HepG2 (cell line): Measurements from ENCODE around the gene AJUBA. TPM values are rescaled to one million over a fixed set of nuclear protein-coding genes. Genes with fewer than 3 reads are reported as not detected.

Experiments used
- ATF3 ChIP-seq: sonication (generic); formaldehyde crosslinking; IDR thresholded peaks from 2 replicates; pipeline ENCODE4 v1.4.0; 2020; ENCODE audit warnings: missing genetic modification reagents
- EHMT2 ChIP-seq: fragments of 200-600 bp; sonication (generic); IDR thresholded peaks from 2 replicates; pipeline ENCODE4 v1.7.0; 2017; ENCODE audit warnings: antibody characterized with exemption, low read depth, low read length, borderline replicate concordance
- HDAC1 ChIP-seq: sonication (generic); formaldehyde crosslinking; IDR thresholded peaks from 2 replicates; pipeline ENCODE4 v1.5.1; 2020; ENCODE audit warnings: mild to moderate bottlenecking, missing genetic modification reagents
- HNRNPUL1 ChIP-seq: fragments of 200-400 bp; formaldehyde crosslinking; IDR thresholded peaks from 2 replicates; pipeline ENCODE4 v1.6.1; 2017; ENCODE audit warnings: low read depth, mild to moderate bottlenecking, low read length, moderate library complexity
- KAT2B ChIP-seq: fragments of 150-350 bp; IDR thresholded peaks from 2 replicates; pipeline ENCODE4 v1.6.1; 2014; ENCODE audit warnings: low read depth, low read length, borderline replicate concordance
- MXD3 ChIP-seq: IDR thresholded peaks from 2 replicates; pipeline ENCODE4 v1.6.1; 2016; ENCODE audit warnings: mild to moderate bottlenecking, missing biosample characterization, missing genetic modification reagents
- PRDM10 ChIP-seq: sonication (generic); formaldehyde crosslinking; IDR thresholded peaks from 2 replicates; pipeline ENCODE4 v1.4.0; 2020; ENCODE audit warnings: low read depth, missing genetic modification reagents
- PRPF4 ChIP-seq: fragments of 200-400 bp; formaldehyde crosslinking; IDR thresholded peaks from 2 replicates; pipeline ENCODE4 v1.6.1; 2016; ENCODE audit warnings: low read length, low read depth; ENCODE audit not compliant: poor library complexity, severe bottlenecking
- RBM39 ChIP-seq: fragments of 200-400 bp; formaldehyde crosslinking; IDR thresholded peaks from one replicate; pipeline ENCODE4 v1.6.1; 2018; ENCODE audit warnings: antibody characterized with exemption, mild to moderate bottlenecking, low read depth, low read length; ENCODE audit not compliant: poor library complexity, severe bottlenecking
- SIX1 ChIP-seq: sonication (generic); formaldehyde crosslinking; IDR thresholded peaks from 2 replicates; pipeline ENCODE4 v1.4.0; 2020; ENCODE audit warnings: missing genetic modification reagents, borderline replicate concordance
- SP5 ChIP-seq: IDR thresholded peaks from 2 replicates; pipeline ENCODE4 v1.6.1; 2016; ENCODE audit warnings: low read depth, borderline replicate concordance
- TRIM24 ChIP-seq: sonication (generic); formaldehyde crosslinking; IDR thresholded peaks from 2 replicates; pipeline ENCODE4 v1.8.0; 2022; ENCODE audit warnings: mild to moderate bottlenecking, missing genetic modification reagents
- ZBTB2 ChIP-seq: sonication (generic); formaldehyde crosslinking; IDR thresholded peaks from 2 replicates; pipeline ENCODE4 v1.8.0; 2022; ENCODE audit warnings: low read depth, missing genetic modification reagents
- ZBTB43 ChIP-seq: sonication (generic); formaldehyde crosslinking; conservative IDR thresholded peaks from 2 replicates; pipeline ENCODE4 v1.4.0; 2020; ENCODE audit warnings: missing genetic modification reagents
- ZFX ChIP-seq: sonication (generic); formaldehyde crosslinking; IDR thresholded peaks from 2 replicates; pipeline ENCODE4 v1.4.0; 2020; ENCODE audit warnings: mild to moderate bottlenecking, low read depth, missing genetic modification reagents, moderate library complexity
- ZNF326 ChIP-seq: sonication (generic); formaldehyde crosslinking; IDR thresholded peaks from 2 replicates; pipeline ENCODE4 v1.4.0; 2020; ENCODE audit warnings: missing genetic modification reagents, borderline replicate concordance
- ZNF768 ChIP-seq: sonication (generic); formaldehyde crosslinking; IDR thresholded peaks from 2 replicates; pipeline ENCODE4 v1.4.0; 2020; ENCODE audit warnings: missing genetic modification reagents
- ZNF775 ChIP-seq: sonication (generic); formaldehyde crosslinking; IDR thresholded peaks from 2 replicates; pipeline ENCODE4 v1.4.0; 2020; ENCODE audit warnings: missing genetic modification reagents, mild to moderate bottlenecking, moderate library complexity, borderline replicate concordance
- ZNF790 ChIP-seq: sonication (generic); formaldehyde crosslinking; IDR thresholded peaks from 2 replicates; pipeline ENCODE4 v1.8.0; 2022; ENCODE audit warnings: missing genetic modification reagents, mild to moderate bottlenecking, borderline replicate concordance
- polyA plus RNA-seq, 8 experiments: library from polyadenylated mRNA; depleted of rRNA in 3 of 8; stranded (reverse) in 7 of 8; unstranded in 1 of 8; fragments of >200 nt; fragmentation: Illumina TruSeq in 4 of 8; extraction: Trizol in 4 of 8; gene quantifications; 2 replicates each; pipeline versions ENCODE4 v1.2.1 to v1.2.3, GENCODE V29; 2011 to 2016; ENCODE audit warnings: low read depth in 4 of 8, missing spikeins in 1 of 8, mixed read lengths in 1 of 8; ENCODE audit not compliant: insufficient read depth in 1 of 8
- total RNA-seq, 5 experiments: library from RNA; depleted of rRNA; stranded (reverse); fragments of >200 nt; fragmentation: Illumina TruSeq; extraction: Trizol; gene quantifications; 2 replicates each; pipeline ENCODE4 v1.2.3, GENCODE V29; 2016; ENCODE audit warnings: low read depth in 1 of 5

The AJUBA gene
- total and polyA plus RNA-seq, 2 of the 13 experiments (the other 11 are each of a cell fraction or from before 2014, with no cell fraction given) = 157 to 241 TPM

- TF ChIP-seq ZFX (peak; percentile 85; the same call in 1 of the 2 replicates), ZNF768 (CRISPR knock-in tag) (peak; percentile 82), ZNF775 (peak; percentile 21), KAT2B (no peak), PRPF4 (peak; percentile 69), HNRNPUL1 (no peak), ATF3 (CRISPR knock-in tag) (peak; percentile 83), TRIM24 (no peak), ZNF326 (CRISPR knock-in tag) (peak; percentile 79; the same call in 1 of the 2 replicates), PRDM10 (peak; percentile 77), ZBTB2 (CRISPR knock-in tag) (peak; percentile 37; the same call in 1 of the 2 replicates), MXD3 (CRISPR knock-in tag) (peak; percentile 90; the same call in 1 of the 2 replicates), SP5 (peak; percentile 81), ZNF790 (CRISPR knock-in tag) (peak; percentile 35; the same call in 1 of the 2 replicates), SIX1 (peak; percentile 78; the same call in 1 of the 2 replicates), HDAC1 (CRISPR knock-in tag) (peak; percentile 97), EHMT2 (no peak; the same call in 1 of the 2 replicates), RBM39 (peak; percentile 99), ZBTB43 (peak; percentile 87)
Measured at GRCh38 chr14:22929104-22929960, 53.0 kb downstream of the AJUBA start, which contains the start of gene PRMT5 (continued).
